HUES64 (cell line): ENCODE measurements around the gene MFSD6.

Experiments
- H3K27ac ChIP-seq: 2 replicates; pipeline ENCODE4 v1.7.0; 2013; ENCODE audit warnings: low read depth, low read length, inconsistent platforms
- H3K27me3 ChIP-seq: 2 replicates; pipeline ENCODE4 v1.6.1; 2013; ENCODE audit warnings: mild to moderate bottlenecking, low read length; ENCODE audit not compliant: insufficient read depth
- H3K36me3 ChIP-seq: 2 replicates; pipeline ENCODE4 v1.6.1; 2013; ENCODE audit warnings: mild to moderate bottlenecking, low read length; ENCODE audit not compliant: insufficient read depth
- H3K4me1 ChIP-seq: 2 replicates; pipeline ENCODE4 v1.6.1; 2013; ENCODE audit warnings: mild to moderate bottlenecking, low read length, moderate library complexity; ENCODE audit not compliant: insufficient read depth
- H3K4me3 ChIP-seq: 2 replicates; pipeline ENCODE4 v1.5.1; 2013; ENCODE audit warnings: mild to moderate bottlenecking, low read length, moderate library complexity
- H3K9ac ChIP-seq: 2 replicates; pipeline ENCODE4 v1.6.1; 2013; ENCODE audit warnings: mild to moderate bottlenecking, low read depth, low read length
- H3K9me3 ChIP-seq: 2 replicates; pipeline ENCODE4 v1.6.1; 2013; ENCODE audit warnings: low read depth, low read length; ENCODE audit not compliant: insufficient read depth
- WGBS: fragments of 150-250, 120-280 bp; methylation state at CpG from one replicate; pipeline ENCODE4 v1.1.7; 2013; ENCODE audit warnings: missing lambda C conversion rate; 5-methylcytosine and 5-hydroxymethylcytosine counted together

The MFSD6 gene

GRCh38 chr2:190376591-190377245, 31.4 kb upstream of the MFSD6 start:
- Histone ChIP-seq H3K27me3 (no peaks in the 10 kb centered on the region), H3K27ac (no peak overlapping the region), H3K4me1 (no peaks in the 10 kb centered on the region), H3K4me3 (no peak overlapping the region), H3K36me3 (no peaks in the 10 kb centered on the region), H3K9ac (no peak overlapping the region), H3K9me3 (no peaks in the 10 kb centered on the region)
- WGBS = 91% methylated on average over 3 of the region's 3 CpGs

GRCh38 chr2:190378880-190379237, 29.3 kb upstream of the MFSD6 start:
- 90% methylated on average over 6 of the region's 6 CpGs for WGBS
- no peak overlapping the region for H3K4me3 ChIP-seq
- no peaks in the 10 kb centered on the region for H3K4me1 ChIP-seq
- H3K36me3 ChIP-seq = no peaks in the 10 kb centered on the region
- H3K27ac ChIP-seq = no peak overlapping the region
- H3K9ac ChIP-seq = no peak overlapping the region
- no peaks in the 10 kb centered on the region for H3K27me3 ChIP-seq
- H3K9me3 ChIP-seq = no peaks in the 10 kb centered on the region

DNA sequence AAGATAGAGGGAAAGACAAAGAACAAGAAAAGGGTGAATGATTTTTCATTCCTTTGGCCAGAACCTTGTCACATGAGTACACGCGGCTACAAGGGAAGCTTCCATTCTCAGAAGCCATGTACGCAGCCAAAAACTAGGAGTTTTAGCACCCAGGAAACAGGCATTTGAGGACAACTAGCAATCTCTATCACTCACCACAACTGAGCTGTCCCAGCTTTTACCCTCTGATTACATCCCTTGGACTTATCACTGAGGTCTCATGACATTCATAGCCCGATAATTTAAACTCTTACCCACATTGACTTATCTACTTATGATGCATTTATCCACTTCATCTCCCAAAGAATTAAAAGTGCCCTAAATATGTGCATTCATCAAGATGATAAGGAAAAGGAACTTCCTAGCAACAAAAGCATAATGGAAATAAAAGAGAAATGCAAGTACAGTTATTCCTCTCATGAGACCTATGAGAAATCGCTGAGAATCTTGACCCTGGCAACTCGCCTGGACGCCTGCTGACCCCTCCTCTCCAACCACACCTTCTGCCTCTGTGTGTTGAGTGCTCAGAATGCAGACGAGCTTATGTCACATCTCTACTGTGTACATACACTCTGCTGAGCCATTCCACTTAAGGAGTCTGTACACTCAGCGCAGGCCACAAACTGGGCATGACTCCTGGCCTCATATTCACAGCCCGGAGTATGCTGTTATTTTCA, 28.7 kb upstream of the MFSD6 start:
- Histone ChIP-seq H3K4me1 (no peaks in the 10 kb centered on the region), H3K27ac (no peak overlapping the region), H3K4me3 (no peak overlapping the region), H3K27me3 (no peaks in the 10 kb centered on the region), H3K9me3 (no peaks in the 10 kb centered on the region), H3K36me3 (no peaks in the 10 kb centered on the region), H3K9ac (no peak overlapping the region)
- 91% methylated on average over 10 of the region's 10 CpGs for WGBS

- H3K9me3 ChIP-seq = no peaks in the 10 kb centered on the region
- no peak overlapping the region for H3K9ac ChIP-seq
- no peak overlapping the region for H3K4me3 ChIP-seq
- no peaks in the 10 kb centered on the region for H3K36me3 ChIP-seq
- H3K4me1 ChIP-seq = no peaks in the 10 kb centered on the region
- H3K27me3 ChIP-seq = no peaks in the 10 kb centered on the region
- WGBS = 92% methylated on average over 5 of the region's 5 CpGs
- H3K27ac ChIP-seq = no peak overlapping the region
These were observed 27.2 kb upstream of the MFSD6 start for GRCh38 chr2:190380962-190381412.

DNA sequence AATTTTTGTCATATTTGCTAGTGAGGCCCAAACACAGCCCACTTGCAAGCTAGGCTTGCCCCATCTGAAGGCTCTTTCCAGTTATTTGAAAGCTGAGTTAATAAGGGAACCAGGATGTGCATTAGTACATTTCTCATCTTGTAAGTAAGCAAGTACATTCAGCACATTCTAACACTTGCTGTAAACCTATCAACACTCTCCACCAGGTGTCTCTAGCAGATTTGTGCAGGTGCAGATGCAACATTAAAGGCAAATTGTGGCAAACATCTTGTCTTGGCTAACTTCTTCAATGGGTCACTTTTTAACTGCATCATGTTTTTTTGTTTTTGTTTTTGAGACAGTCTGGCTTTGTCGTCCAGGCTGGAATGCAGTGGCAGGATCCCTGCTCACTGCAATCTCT, 25.3 kb upstream of the MFSD6 start:
- Histone ChIP-seq H3K36me3 (no peaks in the 10 kb centered on the region), H3K27ac (no peak overlapping the region), H3K9ac (no peak overlapping the region), H3K9me3 (no peaks in the 10 kb centered on the region), H3K27me3 (no peaks in the 10 kb centered on the region), H3K4me3 (no peak overlapping the region), H3K4me1 (no peaks in the 10 kb centered on the region)
- 68% methylated on average over 1 of the region's 1 CpG for whole genome bisulfite sequencing

DNA sequence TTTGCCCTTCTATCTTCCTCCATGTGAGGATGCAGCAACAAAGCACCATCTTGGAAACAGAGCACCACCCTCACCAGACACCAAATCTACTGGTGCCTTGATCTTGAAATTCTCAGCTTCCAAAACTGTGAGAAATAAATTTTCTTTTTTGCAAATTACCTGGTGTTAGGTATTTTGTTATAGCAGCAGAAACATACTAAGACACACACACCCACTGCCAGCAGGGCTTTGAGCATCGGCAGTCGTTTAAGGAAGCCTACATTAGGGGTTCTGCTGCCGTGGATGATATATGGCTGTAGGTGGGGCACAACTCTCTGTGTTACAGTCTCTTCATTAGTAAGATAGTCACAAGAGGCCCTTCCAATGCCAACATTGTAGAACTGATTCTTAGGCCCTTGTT, 20.7 kb upstream of the MFSD6 start:
- Histone ChIP-seq H3K27ac (no peak overlapping the region), H3K27me3 (no peaks in the 10 kb centered on the region), H3K4me3 (no peak overlapping the region), H3K9ac (no peak overlapping the region), H3K36me3 (no peaks in the 10 kb centered on the region), H3K9me3 (no peaks in the 10 kb centered on the region), H3K4me1 (no peaks in the 10 kb centered on the region)
- 100% methylated on average over 3 of the region's 3 CpGs for WGBS

DNA sequence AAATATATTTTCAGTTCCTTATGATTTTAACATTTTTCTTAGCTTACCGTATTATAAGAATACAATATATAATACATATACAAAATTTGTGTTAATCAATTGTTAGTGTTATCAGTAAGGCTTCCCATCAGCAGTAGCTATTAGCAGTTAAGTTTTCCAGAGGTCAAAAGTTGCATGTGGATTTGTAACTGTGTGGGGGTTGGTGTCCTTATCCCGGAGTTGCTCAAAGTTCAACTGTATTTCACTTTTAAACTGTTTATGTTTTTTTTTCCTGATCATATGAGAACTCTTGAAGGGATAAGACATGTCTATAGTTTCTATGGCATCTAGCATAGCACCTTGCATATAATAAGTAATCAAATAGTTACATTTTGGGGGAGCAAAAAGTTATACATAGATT, 11.9 kb upstream of the MFSD6 start:
- Histone ChIP-seq H3K4me1 (no peaks in the 10 kb centered on the region), H3K27ac (no peak overlapping the region), H3K9me3 (no peaks in the 10 kb centered on the region), H3K27me3 (no peaks in the 10 kb centered on the region), H3K36me3 (no peaks in the 10 kb centered on the region), H3K4me3 (no peak overlapping the region), H3K9ac (no peak overlapping the region)
- WGBS = 89% methylated on average over 1 of the region's 2 CpGs

- 68% methylated on average over 4 of the region's 5 CpGs for whole genome bisulfite sequencing
- Histone ChIP-seq H3K27ac (no peak overlapping the region), H3K4me1 (0 out of 2 replicates have a peak, but pooled peaks cover 7% of the 10 kb centered on the region), H3K9ac (no peak overlapping the region), H3K36me3 (no peaks in the 10 kb centered on the region), H3K4me3 (no peak overlapping the region), H3K9me3 (0 out of 2 replicates have a peak, but pooled peaks cover 2% of the 10 kb centered on the region), H3K27me3 (peaks cover 21% of the 10 kb centered on the region)
These were observed 5.1 kb upstream of the MFSD6 start for GRCh38 chr2:190402986-190403603.

- H3K4me3 ChIP-seq = no peak overlapping the region
- H3K27me3 ChIP-seq = peaks cover 34% of the 10 kb centered on the region
- H3K4me1 ChIP-seq = 0 out of 2 replicates have a peak, but pooled peaks cover 12% of the 10 kb centered on the region
- H3K36me3 ChIP-seq = no peaks in the 10 kb centered on the region
- no peak overlapping the region for H3K9ac ChIP-seq
- H3K9me3 ChIP-seq = 0 out of 2 replicates have a peak, but pooled peaks cover 2% of the 10 kb centered on the region
- H3K27ac ChIP-seq = no peak overlapping the region
These were observed 3.7 kb upstream of the MFSD6 start for GRCh38 chr2:190404487-190404886.

GRCh38 chr2:190405070-190405469, 3.1 kb upstream of the MFSD6 start:
- no peak overlapping the region for H3K27ac ChIP-seq
- H3K9me3 ChIP-seq = 0 out of 2 replicates have a peak, but pooled peaks cover 2% of the 10 kb centered on the region
- peaks cover 39% of the 10 kb centered on the region for H3K27me3 ChIP-seq
- 0 out of 2 replicates have a peak, but pooled peaks cover 12% of the 10 kb centered on the region for H3K4me1 ChIP-seq
- no peaks in the 10 kb centered on the region for H3K36me3 ChIP-seq
- H3K4me3 ChIP-seq = no peak overlapping the region
- 91% methylated on average over 3 of the region's 3 CpGs for WGBS
- no peak overlapping the region for H3K9ac ChIP-seq

DNA sequence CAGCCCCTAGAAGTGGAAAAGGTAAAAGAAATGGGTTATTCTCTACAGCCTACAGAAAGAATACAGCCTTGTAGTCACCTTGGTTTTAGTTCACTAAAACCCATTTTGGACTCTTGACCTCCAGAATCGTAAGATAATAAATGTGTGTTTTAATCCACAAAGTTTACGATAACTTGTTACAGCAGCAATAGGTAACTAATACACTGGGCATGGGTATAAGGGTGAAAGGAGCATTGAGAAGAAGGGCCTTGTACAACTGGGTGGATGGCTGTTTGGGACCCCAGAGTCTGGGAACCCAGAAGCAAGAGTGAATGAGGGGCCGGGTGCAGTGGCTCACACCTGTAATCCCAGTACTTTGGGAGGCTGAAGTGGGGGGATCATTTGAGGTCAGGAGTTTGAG, 2.2 kb upstream of the MFSD6 start:
- Histone ChIP-seq H3K4me3 (no peak overlapping the region), H3K4me1 (0 out of 2 replicates have a peak, but pooled peaks cover 12% of the 10 kb centered on the region), H3K27me3 (peaks cover 46% of the 10 kb centered on the region), H3K36me3 (no peaks in the 10 kb centered on the region), H3K27ac (no peak overlapping the region), H3K9ac (no peak overlapping the region), H3K9me3 (0 out of 2 replicates have a peak, but pooled peaks cover 2% of the 10 kb centered on the region)
- WGBS = 94% methylated on average over 3 of the region's 3 CpGs
